Breast epithelium (tissue), 4 donors: ENCODE results near the gene GNB1. TPM values are rescaled to one million over a fixed set of nuclear protein-coding genes. Genes with fewer than 3 reads are reported as not detected.

Source experiments
- DNase-seq, 2 donors: peaks; one replicate each; pipeline ENCODE4 v3.0.0-alpha.2; 2019; ENCODE audit warnings: low spot score in 2 of 2
- H3K27ac ChIP-seq, 2 donors: fragments of 200-600 bp; sonication (generic) in 1 of 2; one replicate each; pipeline ENCODE4 v1.5.1; 2016 to 2019; ENCODE audit warnings: mild to moderate bottlenecking in 1 of 2
- H3K27me3 ChIP-seq, 2 donors: fragments of 200-600 bp; sonication (generic) in 1 of 2; one replicate each; pipeline versions ENCODE4 v1.5.1 to v1.6.0; 2017 to 2019; ENCODE audit warnings: control low read depth in 1 of 2, mild to moderate bottlenecking in 1 of 2
- H3K36me3 ChIP-seq: fragments of 200-600 bp; one replicate; pipeline ENCODE4 v1.5.1; 2019
- H3K4me1 ChIP-seq, 2 donors: fragments of 200-600 bp; sonication (generic); one replicate each; pipeline ENCODE4 v1.5.1; 2016 to 2019; ENCODE audit warnings: control low read depth in 1 of 2
- H3K4me3 ChIP-seq, 3 donors: fragments of 200-600 bp; sonication (generic); 1 replicate in 2 of 3; 2 replicates in 1 of 3; pipeline ENCODE4 v1.5.1; 2016 to 2019; ENCODE audit warnings: mild to moderate bottlenecking in 3 of 3, moderate library complexity in 2 of 3
- H3K9me3 ChIP-seq, 2 donors: fragments of 200-600 bp; sonication (generic) in 1 of 2; one replicate each; pipeline ENCODE4 v1.5.1; 2016 to 2019; ENCODE audit warnings: control low read depth in 1 of 2
- CTCF ChIP-seq, 3 donors: fragments of 450-650 bp; IDR thresholded peaks; one replicate each; pipeline ENCODE4 v1.5.1; 2016 to 2017; ENCODE audit warnings: antibody characterized with exemption in 3 of 3, mild to moderate bottlenecking in 3 of 3, moderate library complexity in 3 of 3
- POLR2A ChIP-seq: fragments of 450-650 bp; IDR thresholded peaks from one replicate; pipeline ENCODE4 v1.6.1; 2016; ENCODE audit warnings: antibody characterized with exemption, mild to moderate bottlenecking, moderate library complexity
- POLR2AphosphoS5 ChIP-seq, 3 donors: sonication (generic); formaldehyde crosslinking; IDR thresholded peaks; one replicate each; pipeline ENCODE4 v1.6.1; 2017; ENCODE audit warnings: antibody characterized with exemption in 3 of 3
- intact Hi-C: fragments of 100-400 bp; cut with DNase I; formaldehyde crosslinking; loops from one replicate; pipeline ENCODE4 v1.15.1; 2023; ENCODE audit warnings: low total_unique reads
- total RNA-seq, 3 donors: library from RNA; depleted of rRNA; stranded (reverse); fragments of >200 nt; gene quantifications; one replicate each; pipeline ENCODE4 v1.1.0, GENCODE V29; 2016

GNB1 gene
- total RNA-seq, 3 donors from 2014 or later = 108 to 138 (median 123) TPM

DNA sequence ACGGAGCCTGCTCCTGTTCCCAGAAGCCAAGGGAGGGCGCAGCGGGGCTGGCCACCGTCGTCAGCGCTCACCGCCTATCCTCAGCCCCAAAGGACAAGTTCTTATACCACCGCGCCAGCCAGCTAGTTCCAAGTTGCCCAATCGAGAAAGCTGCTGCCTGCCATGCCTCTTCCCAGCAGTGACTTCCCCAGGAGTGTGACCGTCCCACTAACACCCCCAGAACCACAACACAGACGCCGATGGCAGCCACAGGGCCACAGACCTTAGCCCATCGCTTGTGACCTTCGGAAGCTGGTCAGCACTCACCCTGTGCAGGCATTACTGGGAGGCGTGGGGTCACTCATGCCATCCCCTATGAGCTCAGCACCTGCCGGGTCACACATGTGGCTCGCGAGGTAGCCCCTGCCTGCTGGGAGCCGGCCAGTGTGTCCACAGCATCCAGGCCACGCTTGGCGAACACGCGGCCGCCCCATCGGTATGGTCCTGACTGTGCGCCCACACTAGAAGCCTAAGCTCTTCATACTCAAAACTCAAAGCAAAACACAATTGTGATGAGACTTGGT lies 132.7 kb downstream of the GNB1 start:
- no peak for DNase-seq
- intact Hi-C loops = no loop called here
- Histone ChIP-seq H3K9me3 (no peaks in the 10 kb centered on the region), H3K4me3 (no peak overlapping the region), H3K27me3 (no peaks in the 10 kb centered on the region), H3K27ac (peak overlapping the region; percentile 75 to 81), H3K4me1 (no peaks in the 10 kb centered on the region), H3K36me3 (no peaks in the 10 kb centered on the region)
- TF ChIP-seq POLR2A (no peak), CTCF (IDR thresholded peaks at IDR 0.05) (no peak), POLR2AphosphoS5 (IDR thresholded peaks at IDR 0.05) (no peak)

DNA sequence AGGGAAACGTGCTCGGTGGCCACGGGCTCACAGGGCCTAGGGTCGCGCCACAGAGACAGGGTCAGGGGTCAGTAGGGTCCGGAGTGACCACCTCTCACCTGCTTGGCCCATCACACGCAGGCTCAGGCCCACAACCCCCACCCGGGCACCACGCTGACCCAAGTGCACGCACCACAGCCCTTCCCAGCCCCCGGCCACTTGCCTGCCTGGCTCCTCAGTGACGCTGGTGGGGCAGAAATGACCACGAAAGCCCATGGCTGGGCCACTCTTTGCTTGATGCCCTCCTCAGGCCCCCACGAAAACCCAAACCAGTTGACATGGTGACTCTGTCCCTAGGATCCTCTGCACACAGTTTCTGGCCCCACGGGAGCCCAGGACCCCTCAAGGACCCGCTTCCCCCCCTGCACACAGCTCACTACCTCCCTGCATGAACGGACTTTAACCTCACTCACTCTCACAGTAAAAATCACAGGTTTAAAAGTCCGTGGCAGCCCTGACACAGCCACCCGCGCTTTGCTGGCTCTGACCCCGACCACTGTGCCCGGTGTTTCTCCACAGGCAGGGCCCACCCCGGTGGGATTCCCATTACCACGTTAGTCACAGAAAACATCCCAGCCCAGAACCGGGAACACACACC lies 133.3 kb downstream of the GNB1 start:
- H3K36me3 ChIP-seq = no peaks in the 10 kb centered on the region
- TF ChIP-seq POLR2A = no peak
- no peak for TF ChIP-seq POLR2AphosphoS5 (IDR thresholded peaks at IDR 0.05)
- no peak for TF ChIP-seq CTCF (IDR thresholded peaks at IDR 0.05)
- DNase-seq = no peak
- H3K4me1 ChIP-seq = no peaks in the 10 kb centered on the region
- H3K27ac ChIP-seq = peak overlapping the region; percentile 75 to 81
- no peaks in the 10 kb centered on the region for H3K27me3 ChIP-seq
- no peak overlapping the region for H3K4me3 ChIP-seq
- H3K9me3 ChIP-seq = no peaks in the 10 kb centered on the region
- intact Hi-C loops = no loop called here

DNA sequence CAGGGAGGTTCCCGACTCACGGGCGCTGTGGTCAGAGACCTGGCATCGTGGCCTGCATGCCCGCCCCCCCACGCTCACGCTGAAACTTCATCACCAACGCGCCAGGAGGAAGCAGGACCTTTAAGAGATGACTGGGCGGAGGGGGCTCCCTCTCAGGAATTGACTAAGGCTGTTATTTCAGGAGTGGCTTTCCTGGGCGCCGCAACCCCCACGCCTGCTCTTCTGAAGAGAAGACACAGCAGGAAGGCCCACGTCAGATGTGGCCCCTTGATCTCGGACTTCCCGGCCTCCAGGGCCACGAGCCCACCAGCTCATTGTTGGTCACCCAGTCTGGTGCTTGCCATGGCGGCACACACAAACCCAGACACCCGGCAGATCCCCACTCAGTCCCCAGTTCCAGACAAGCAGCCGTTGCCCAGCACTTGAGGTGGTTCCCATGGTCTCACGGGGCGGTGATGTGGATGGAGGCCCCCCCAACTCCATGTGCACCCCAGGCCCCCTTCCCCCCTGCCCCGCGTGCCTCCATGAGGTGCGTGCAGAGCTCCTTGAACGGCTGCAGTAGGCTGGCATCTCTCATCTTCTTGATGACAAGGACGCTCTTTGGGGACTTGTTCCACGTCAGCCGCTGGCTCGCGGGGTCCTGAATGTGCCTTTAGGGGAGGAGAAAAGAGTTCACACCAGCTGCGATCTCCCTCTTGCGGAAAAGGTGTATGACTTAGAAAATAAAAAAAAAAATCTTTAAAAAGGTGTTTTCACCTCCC lies 134.0 kb downstream of the GNB1 start:
- TF ChIP-seq POLR2AphosphoS5 (IDR thresholded peaks at IDR 0.05) = no peak
- no peak for TF ChIP-seq CTCF (IDR thresholded peaks at IDR 0.05)
- Histone ChIP-seq H3K27ac (no peak overlapping the region), H3K27me3 (no peaks in the 10 kb centered on the region), H3K36me3 (no peaks in the 10 kb centered on the region), H3K4me3 (no peak overlapping the region), H3K4me1 (no peaks in the 10 kb centered on the region), H3K9me3 (no peaks in the 10 kb centered on the region)
- no peak for DNase-seq
- intact Hi-C loops = no loop called here

- Histone ChIP-seq H3K4me1 (no peaks in the 10 kb centered on the region), H3K4me3 (no peak overlapping the region), H3K27ac (no peak overlapping the region), H3K36me3 (no peaks in the 10 kb centered on the region), H3K27me3 (no peaks in the 10 kb centered on the region), H3K9me3 (no peaks in the 10 kb centered on the region)
- intact Hi-C loops = no loop called here
- TF ChIP-seq POLR2AphosphoS5 (IDR thresholded peaks at IDR 0.05) (no peak), CTCF (IDR thresholded peaks at IDR 0.05) (no peak), POLR2A (no peak)
- DNase-seq = no peak
Measured at GRCh38 chr1:1755852-1756251, 135.0 kb downstream of the GNB1 start.

GRCh38 chr1:1755426-1755825 lies 135.5 kb downstream of the GNB1 start:
- H3K27ac ChIP-seq = no peak overlapping the region
- H3K4me3 ChIP-seq = no peak overlapping the region
- TF ChIP-seq POLR2A (no peak), POLR2AphosphoS5 (IDR thresholded peaks at IDR 0.05) (no peak), CTCF (IDR thresholded peaks at IDR 0.05) (no peak)
- H3K9me3 ChIP-seq = no peaks in the 10 kb centered on the region
- no peak for DNase-seq
- no peaks in the 10 kb centered on the region for H3K4me1 ChIP-seq
- intact Hi-C loops = no loop called here
- no peaks in the 10 kb centered on the region for H3K36me3 ChIP-seq
- no peaks in the 10 kb centered on the region for H3K27me3 ChIP-seq
